Adrenal gland (tissue), 5 donors: ENCODE results near the gene SORL1.

Experiments
- CTCF ChIP-seq, 6 experiments: fragments of 450-650 bp in 4 of 6; fragments of 200-600 bp in 2 of 6; sonication (generic) in 1 of 6; IDR thresholded peaks; 1 replicate in 5 of 6; 2 replicates in 1 of 6; pipeline versions ENCODE4 v1.5.1 to v1.8.0; 2016 to 2021; ENCODE audit warnings: antibody characterized with exemption in 6 of 6, mild to moderate bottlenecking in 2 of 6, moderate library complexity in 1 of 6
- POLR2A ChIP-seq, 2 donors: fragments of 450-650 bp; IDR thresholded peaks; one replicate each; pipeline ENCODE4 v1.6.1; 2017; ENCODE audit warnings: antibody characterized with exemption in 2 of 2, mild to moderate bottlenecking in 2 of 2, moderate library complexity in 1 of 2
- donor health status: DM: no; HTN: no; CAD: no.

DNA sequence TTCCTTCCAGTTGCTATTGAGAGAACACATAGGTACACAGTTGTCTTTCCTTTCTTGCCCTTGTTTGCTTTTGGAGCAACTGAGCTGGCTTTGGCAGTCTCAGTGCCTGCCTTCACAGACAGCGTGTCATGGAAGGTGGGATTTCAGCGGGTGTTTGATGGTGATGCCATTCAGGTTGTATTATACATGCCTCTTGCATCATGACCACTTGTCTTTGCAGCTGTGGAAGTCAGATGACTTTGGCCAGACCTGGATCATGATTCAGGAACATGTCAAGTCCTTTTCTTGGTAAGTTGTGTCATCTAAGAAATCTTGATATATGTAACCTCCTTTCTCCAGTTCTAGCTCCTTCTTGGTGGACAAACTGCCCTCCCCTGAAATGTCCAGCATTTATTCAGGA, 37.7 kb downstream of the SORL1 start:
- TF ChIP-seq CTCF (IDR thresholded peaks at IDR 0.05) (no peak), POLR2A (IDR thresholded peaks at IDR 0.05) (no peak)
